Measurements from ENCODE around the gene ICAM3. TPM values are rescaled to one million over a fixed set of nuclear protein-coding genes. Genes with fewer than 3 reads are reported as not detected.

The ICAM3 gene
- total RNA-seq, 1 experiment from 2014 or later, result 8.3 TPM

- ChIA-PET POLR2A (no interaction called here), CTCF (no interaction called here), RAD21 (ENCODE audit: low non-redundant PET in 1 of 2, low total read pairs in 2 of 2, uncharacterized antibody in 2 of 2, unreplicated experiment in 2 of 2) (no interaction called here)
- no peaks in the 10 kb centered on the region for H3K9me2 ChIP-seq (ENCODE audit: insufficient read depth)
- no peaks in the 10 kb centered on the region for H4K20me1 ChIP-seq (ENCODE audit: insufficient read depth)
- H3K79me2 ChIP-seq (ENCODE audit: insufficient read depth, low read length), result peaks cover 62% of the 10 kb centered on the region
- H3K9ac ChIP-seq (ENCODE audit: low read length), result no peak overlapping the region
- intact Hi-C loops (cut with micrococcal nuclease), result no loop called here
- BruUV-seq (replicated peaks), result no TSS peak
- no peak overlapping the region for H3K4me2 ChIP-seq (ENCODE audit: low read length)
- DNase-seq (ENCODE audit: low read depth, low spot score) (no peak), ATAC-seq (no peak)
- no peak overlapping the region for H2AFZ ChIP-seq (ENCODE audit: low read depth, low read length, poor library complexity, severe bottlenecking)
- H3K9me3 ChIP-seq (ENCODE audit: control insufficient read depth in 1 of 2, insufficient read depth in 1 of 2, low read depth in 1 of 2, low read length in 2 of 2), result no peaks in the 10 kb centered on the region
- no peaks in the 10 kb centered on the region for H3K27me3 ChIP-seq (ENCODE audit: insufficient read depth, low read length)
- TF ChIP-seq SRF (IDR thresholded peaks at IDR 0.05; ENCODE audit: low read depth) (no peak), SP1 (IDR thresholded peaks at IDR 0.05; ENCODE audit: low read depth) (no peak), CTCF (IDR thresholded peaks at IDR 0.05 in 2 of 3, conservative IDR thresholded peaks at IDR 0.05 in 1 of 3; ENCODE audit: borderline replicate concordance in 1 of 3, insufficient read depth in 1 of 3, low read depth in 2 of 3, low read length in 2 of 3) (no peak), POLR2A (IDR thresholded peaks at IDR 0.05; ENCODE audit: borderline replicate concordance, extremely low read depth, insufficient read depth, insufficient read length) (no peak), CEBPB (IDR thresholded peaks at IDR 0.05; ENCODE audit: low read depth) (no peak), ZNF274 (IDR thresholded peaks at IDR 0.05; ENCODE audit: low read depth, low read length) (no peak), ZFX (IDR thresholded peaks at IDR 0.05) (no peak), FOSL1 (IDR thresholded peaks at IDR 0.05; ENCODE audit: low read depth) (no peak), EGR1 (IDR thresholded peaks at IDR 0.05; ENCODE audit: low read depth) (no peak), POLR2AphosphoS5 (IDR thresholded peaks at IDR 0.05; ENCODE audit: low read depth, low read length) (no peak), TCF7L2 (IDR thresholded peaks at IDR 0.05; ENCODE audit: borderline replicate concordance, extremely low read depth, insufficient read depth, insufficient read length) (no peak), SIN3A (IDR thresholded peaks at IDR 0.05; ENCODE audit: low read depth) (no peak), RAD21 (IDR thresholded peaks at IDR 0.05; ENCODE audit: low read depth) (no peak), ATF3 (IDR thresholded peaks at IDR 0.05) (no peak), ELF1 (IDR thresholded peaks at IDR 0.05; ENCODE audit: borderline replicate concordance, low read depth) (no peak), REST (IDR thresholded peaks at IDR 0.05; ENCODE audit: low read depth) (no peak), JUND (IDR thresholded peaks at IDR 0.05) (no peak), CBX3 (IDR thresholded peaks at IDR 0.05; ENCODE audit: low read depth) (no peak), MAX (IDR thresholded peaks at IDR 0.05) (no peak)
- peaks cover 27 to 44% of the 10 kb centered on the region in 2 experiments for H3K36me3 ChIP-seq (ENCODE audit: control insufficient read depth in 1 of 2, insufficient read depth in 2 of 2, low read length in 2 of 2)
- peaks cover 6 to 17% of the 10 kb centered on the region in 2 experiments; a peak in 3 of 4 replicates for H3K4me1 ChIP-seq (ENCODE audit: control insufficient read depth in 1 of 2, insufficient read depth in 2 of 2, low read length in 2 of 2)
- H3K4me3 ChIP-seq (replicated peaks in 1 of 2; ENCODE audit: low read depth in 1 of 2, low read length in 2 of 2), result no peak overlapping the region
- H3K27ac ChIP-seq (ENCODE audit: low read depth, low read length), result no peak overlapping the region
Measured at GRCh38 chr19:10329555-10329954, 9.9 kb downstream of the ICAM3 start.
